ENCODE data around the gene SURF2.

DNA sequence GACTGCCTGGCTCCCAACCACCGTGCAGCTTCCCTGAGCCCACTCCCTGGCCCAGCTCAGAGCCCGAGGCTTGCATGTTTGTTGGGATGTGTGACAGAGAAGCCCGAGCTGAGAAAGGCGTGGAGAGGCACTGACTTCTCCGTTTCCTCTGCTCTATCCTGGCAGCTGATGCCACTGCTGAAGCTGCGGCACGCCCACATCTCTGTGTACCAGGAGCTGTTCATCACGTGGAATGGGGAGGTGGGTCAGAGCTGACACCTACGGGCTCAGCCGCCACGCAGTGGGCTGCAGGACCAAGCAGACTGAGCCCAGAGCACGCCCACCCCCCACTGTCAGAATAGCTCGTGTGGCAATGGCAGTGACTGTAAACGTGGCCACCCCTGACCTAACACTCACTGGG lies 29.1 kb downstream of the SURF2 start:
- TF ChIP-seq CTCF (IDR thresholded peaks at IDR 0.05) = no peak
- no peak for TF ChIP-seq POLR2A (IDR thresholded peaks at IDR 0.05)
